Vagina (tissue), 2 donors: ENCODE data around the gene TRIM67. TPM values are rescaled to one million over a fixed set of nuclear protein-coding genes. Genes with fewer than 3 reads are reported as not detected.

Experiments
- DNase-seq, 2 donors: peaks; one replicate each; pipeline ENCODE4 v3.0.0-alpha.2; 2017; ENCODE audit errors: extremely low spot score in 2 of 2
- H3K27ac ChIP-seq: fragments of 200-600 bp; sonication (generic); one replicate; pipeline ENCODE4 v1.5.1; 2019
- H3K27me3 ChIP-seq: fragments of 200-600 bp; sonication (generic); one replicate; pipeline ENCODE4 v1.5.1; 2019
- H3K36me3 ChIP-seq, 2 donors: fragments of 200-600 bp; sonication (generic); one replicate each; pipeline ENCODE4 v1.5.1; 2017 to 2019
- H3K4me1 ChIP-seq: fragments of 200-600 bp; sonication (generic); one replicate; pipeline ENCODE4 v1.5.1; 2019
- H3K4me3 ChIP-seq, 2 donors: fragments of 200-600 bp; sonication (generic); 1 replicate in 1 of 2; 2 replicates in 1 of 2; pipeline ENCODE4 v1.5.1; 2016 to 2019
- H3K9me3 ChIP-seq: fragments of 200-600 bp; sonication (generic); one replicate; pipeline ENCODE4 v1.5.1; 2019
- CTCF ChIP-seq, 3 experiments: fragments of 450-650 bp in 2 of 3; fragments of 200-600 bp in 1 of 3; sonication (generic) in 1 of 3; IDR thresholded peaks; one replicate each; pipeline ENCODE4 v1.5.1; 2017 to 2019; ENCODE audit warnings: antibody characterized with exemption in 3 of 3, mild to moderate bottlenecking in 2 of 3, moderate library complexity in 2 of 3
- POLR2A ChIP-seq, 2 donors: fragments of 450-650 bp; IDR thresholded peaks; one replicate each; pipeline ENCODE4 v1.6.1; 2017; ENCODE audit warnings: antibody characterized with exemption in 2 of 2, mild to moderate bottlenecking in 2 of 2, moderate library complexity in 2 of 2
- POLR2AphosphoS5 ChIP-seq, 2 donors: sonication (generic); formaldehyde crosslinking; IDR thresholded peaks; one replicate each; pipeline ENCODE4 v1.9.0; 2017; ENCODE audit warnings: antibody characterized with exemption in 2 of 2, mild to moderate bottlenecking in 2 of 2, low read depth in 1 of 2; ENCODE audit not compliant: insufficient read depth in 1 of 2
- intact Hi-C: fragments of 100-400 bp; cut with DNase I; formaldehyde crosslinking; loops from one replicate; pipeline ENCODE4 v1.15.1; 2023
- total RNA-seq: library from RNA; depleted of rRNA; stranded (reverse); fragments of >200 nt; gene quantifications from one replicate; pipeline ENCODE4 v1.2.3, GENCODE V29; 2016

TRIM67 gene
- total RNA-seq, 1 donor from 2014 or later = not detected

DNA sequence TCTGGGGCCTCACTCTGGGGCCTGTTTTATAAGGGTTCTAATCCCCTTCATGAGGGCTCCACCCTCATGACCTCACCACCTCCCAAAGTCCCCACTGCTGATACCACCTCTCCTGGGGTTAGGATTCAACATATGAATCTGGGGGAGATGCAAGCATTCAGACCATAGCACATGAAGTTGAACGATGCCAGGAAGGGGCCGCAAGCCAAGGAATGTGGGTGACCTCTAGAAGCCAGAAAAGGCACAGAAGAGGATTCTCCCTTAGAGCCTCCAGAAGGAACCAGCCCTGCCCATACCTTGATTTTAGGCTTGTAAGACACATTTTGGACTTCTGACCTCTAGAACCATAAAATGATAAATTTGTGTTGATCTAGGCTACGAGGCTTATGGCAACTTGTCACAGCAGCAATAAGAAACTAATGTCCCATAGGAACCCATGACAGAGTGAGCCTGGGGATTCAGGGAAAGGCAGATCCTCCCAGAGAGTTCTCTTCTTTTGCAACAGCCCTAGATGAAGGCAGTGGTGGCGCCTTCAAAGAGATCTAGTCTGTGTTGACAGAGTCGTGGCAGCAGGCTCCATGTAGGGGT, 27.9 kb downstream of the TRIM67 start:
- Histone ChIP-seq H3K27me3 (no peaks in the 10 kb centered on the region), H3K4me1 (no peaks in the 10 kb centered on the region), H3K36me3 (no peaks in the 10 kb centered on the region), H3K4me3 (no peak overlapping the region), H3K9me3 (no peaks in the 10 kb centered on the region), H3K27ac (no peak overlapping the region)
- TF ChIP-seq CTCF (IDR thresholded peaks at IDR 0.05) = no peak
- no peak for TF ChIP-seq POLR2AphosphoS5 (IDR thresholded peaks at IDR 0.05; ENCODE audit: insufficient read depth in 1 of 2, low read depth in 1 of 2)
- no peak for TF ChIP-seq POLR2A (IDR thresholded peaks at IDR 0.05)
- DNase-seq = no peak
- intact Hi-C loops = no loop called here

GRCh38 chr1:231190456-231190855, 28.6 kb downstream of the TRIM67 start:
- Histone ChIP-seq H3K9me3 (no peaks in the 10 kb centered on the region), H3K36me3 (no peaks in the 10 kb centered on the region), H3K4me3 (no peak overlapping the region), H3K27me3 (no peaks in the 10 kb centered on the region), H3K4me1 (no peaks in the 10 kb centered on the region), H3K27ac (no peak overlapping the region)
- intact Hi-C loops = no loop called here
- no peak for DNase-seq
- TF ChIP-seq POLR2A (IDR thresholded peaks at IDR 0.05) = no peak
- TF ChIP-seq CTCF (IDR thresholded peaks at IDR 0.05) = no peak
- TF ChIP-seq POLR2AphosphoS5 (IDR thresholded peaks at IDR 0.05; ENCODE audit: insufficient read depth in 1 of 2, low read depth in 1 of 2) = no peak

GRCh38 chr1:231192620-231193163, 30.8 kb downstream of the TRIM67 start:
- intact Hi-C loops = no loop called here
- no peaks in the 10 kb centered on the region for H3K27me3 ChIP-seq
- TF ChIP-seq POLR2AphosphoS5 (IDR thresholded peaks at IDR 0.05; ENCODE audit: insufficient read depth in 1 of 2, low read depth in 1 of 2) (no peak), CTCF (IDR thresholded peaks at IDR 0.05) (no peak), POLR2A (IDR thresholded peaks at IDR 0.05) (no peak)

GRCh38 chr1:231193710-231194340, 32.0 kb downstream of the TRIM67 start:
- H3K4me1 ChIP-seq = no peaks in the 10 kb centered on the region
- no peak overlapping the region for H3K27ac ChIP-seq
- H3K4me3 ChIP-seq = no peak overlapping the region
- intact Hi-C loops = no loop called here
- H3K27me3 ChIP-seq = no peaks in the 10 kb centered on the region
- TF ChIP-seq POLR2A (IDR thresholded peaks at IDR 0.05) = no peak
- TF ChIP-seq POLR2AphosphoS5 (IDR thresholded peaks at IDR 0.05; ENCODE audit: insufficient read depth in 1 of 2, low read depth in 1 of 2) = no peak
- no peak for TF ChIP-seq CTCF (IDR thresholded peaks at IDR 0.05)
- no peaks in the 10 kb centered on the region for H3K36me3 ChIP-seq
- no peaks in the 10 kb centered on the region for H3K9me3 ChIP-seq
- DNase-seq = no peak

More at GRCh38 chr1:231192620-231193163, 30.8 kb downstream of the TRIM67 start:
- no peak overlapping the region for H3K4me3 ChIP-seq
- no peak for DNase-seq
- no peaks in the 10 kb centered on the region for H3K4me1 ChIP-seq
- H3K27ac ChIP-seq = no peak overlapping the region
- no peaks in the 10 kb centered on the region for H3K9me3 ChIP-seq
- H3K36me3 ChIP-seq = no peaks in the 10 kb centered on the region

DNA sequence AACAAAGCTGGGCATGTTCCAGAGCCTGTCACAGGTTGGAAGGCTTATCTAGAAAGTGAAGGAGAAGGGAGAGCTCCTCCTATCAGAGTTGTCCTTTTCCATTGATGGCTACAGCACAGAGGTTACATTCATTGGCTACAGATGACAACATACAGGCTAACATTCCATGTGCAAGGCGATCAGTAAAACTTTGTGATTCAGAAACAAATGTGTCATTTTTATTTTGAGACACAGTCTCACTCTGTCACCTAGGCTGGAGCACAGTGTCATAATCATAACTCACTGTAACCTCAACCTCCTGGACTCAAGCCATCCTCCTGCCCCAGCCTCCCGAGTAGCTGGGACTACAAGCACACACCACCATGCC, 32.6 kb downstream of the TRIM67 start:
- intact Hi-C loops = no loop called here
- Histone ChIP-seq H3K4me3 (no peak overlapping the region), H3K27ac (no peak overlapping the region), H3K36me3 (no peaks in the 10 kb centered on the region), H3K4me1 (no peaks in the 10 kb centered on the region), H3K9me3 (no peaks in the 10 kb centered on the region), H3K27me3 (no peaks in the 10 kb centered on the region)
- DNase-seq = no peak
- TF ChIP-seq POLR2A (IDR thresholded peaks at IDR 0.05) = no peak
- TF ChIP-seq POLR2AphosphoS5 (IDR thresholded peaks at IDR 0.05; ENCODE audit: insufficient read depth in 1 of 2, low read depth in 1 of 2) = no peak
